Prostate gland (tissue), 2 donors: ENCODE results near the gene SOX8.

Source experiments
- CTCF ChIP-seq, 4 experiments: fragments of 200-600 bp in 2 of 4; fragments of 450-650 bp in 2 of 4; sonication (generic) in 2 of 4; IDR thresholded peaks; 1 replicate in 3 of 4; 2 replicates in 1 of 4; pipeline ENCODE4 v1.5.1; 2016 to 2019; ENCODE audit warnings: antibody characterized with exemption in 4 of 4, mild to moderate bottlenecking in 2 of 4, moderate library complexity in 2 of 4
- POLR2A ChIP-seq: fragments of 450-650 bp; IDR thresholded peaks from one replicate; pipeline ENCODE4 v1.6.1; 2016; ENCODE audit warnings: antibody characterized with exemption, mild to moderate bottlenecking
- POLR2AphosphoS5 ChIP-seq: sonication (generic); formaldehyde crosslinking; IDR thresholded peaks from one replicate; pipeline ENCODE4 v1.6.1; 2017; ENCODE audit warnings: antibody characterized with exemption

GRCh38 chr16:964356-965035 is 17.1 kb upstream of the SOX8 start:
- peak; percentile 55 for TF ChIP-seq POLR2AphosphoS5
- peak in 2 of 4 experiments; percentile 5 to 22 for TF ChIP-seq CTCF (IDR thresholded peaks at IDR 0.05)
- TF ChIP-seq POLR2A, result peak; percentile 56
